Measurements from ENCODE around the gene MYO3B. TPM values are rescaled to one million over a fixed set of nuclear protein-coding genes. Genes with fewer than 3 reads are reported as not detected.

MYO3B gene
- total RNA-seq, 1 experiment from 2014 or later: not detected

DNA sequence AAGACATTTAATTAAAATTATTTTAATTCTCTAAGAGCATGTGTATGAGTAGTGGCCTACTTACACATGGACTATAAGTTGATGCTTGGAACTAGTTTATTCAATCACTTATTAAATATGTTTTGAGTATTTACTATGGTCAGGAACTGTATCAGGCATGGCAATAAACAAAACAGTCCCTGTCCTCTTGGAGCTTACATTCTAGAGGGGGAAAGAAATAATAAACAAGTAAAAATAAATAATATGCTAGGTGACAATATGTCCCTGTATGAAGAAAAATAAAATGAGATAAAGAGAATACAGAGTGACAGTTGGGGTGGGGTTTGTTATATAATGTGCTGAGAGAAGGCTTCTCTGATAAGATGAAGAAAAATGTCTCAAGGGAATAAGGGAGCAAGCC, 74.5 kb downstream of the MYO3B start:
- H3K27me3 Mint-ChIP-seq (ENCODE audit: insufficient read depth, unreplicated experiment): peaks cover 51% of the 10 kb centered on the region
- POLR2A ChIA-PET: no interaction called here
- intact Hi-C loops (cut with micrococcal nuclease): no loop called here

DNA sequence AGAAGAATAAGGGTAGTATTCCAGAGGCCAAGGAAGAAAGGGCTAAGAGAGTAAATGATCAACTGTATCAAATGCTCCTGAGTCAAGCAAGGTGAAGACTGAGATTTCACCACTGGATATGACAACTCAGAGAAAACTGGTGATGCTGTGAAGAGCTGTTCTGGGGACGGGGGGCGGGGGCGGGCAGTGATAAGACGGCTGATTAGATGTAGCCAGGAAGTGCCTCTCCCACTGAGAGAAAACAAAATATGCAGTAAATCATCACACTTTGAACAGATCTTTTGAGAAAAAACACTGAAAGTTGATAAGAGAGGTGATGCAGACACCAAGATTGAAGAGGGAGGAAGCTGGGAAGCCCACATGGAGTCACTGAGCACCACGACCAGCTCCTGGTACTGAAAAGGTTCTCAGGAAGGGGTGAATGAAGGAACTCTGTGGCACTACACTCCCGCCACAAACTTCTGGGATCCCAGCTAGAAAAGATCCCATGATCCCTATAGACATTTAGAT, 75.8 kb downstream of the MYO3B start:
- ChIA-PET POLR2A (no interaction called here), CTCF (interaction anchor here (1.1 to 1.5 kb wide), 2 partner anchors 70 to 107 kb away, joined by 3 read pairs; no protein-coding TSS in a partner anchor)
- TF ChIP-seq, protein P1, sequence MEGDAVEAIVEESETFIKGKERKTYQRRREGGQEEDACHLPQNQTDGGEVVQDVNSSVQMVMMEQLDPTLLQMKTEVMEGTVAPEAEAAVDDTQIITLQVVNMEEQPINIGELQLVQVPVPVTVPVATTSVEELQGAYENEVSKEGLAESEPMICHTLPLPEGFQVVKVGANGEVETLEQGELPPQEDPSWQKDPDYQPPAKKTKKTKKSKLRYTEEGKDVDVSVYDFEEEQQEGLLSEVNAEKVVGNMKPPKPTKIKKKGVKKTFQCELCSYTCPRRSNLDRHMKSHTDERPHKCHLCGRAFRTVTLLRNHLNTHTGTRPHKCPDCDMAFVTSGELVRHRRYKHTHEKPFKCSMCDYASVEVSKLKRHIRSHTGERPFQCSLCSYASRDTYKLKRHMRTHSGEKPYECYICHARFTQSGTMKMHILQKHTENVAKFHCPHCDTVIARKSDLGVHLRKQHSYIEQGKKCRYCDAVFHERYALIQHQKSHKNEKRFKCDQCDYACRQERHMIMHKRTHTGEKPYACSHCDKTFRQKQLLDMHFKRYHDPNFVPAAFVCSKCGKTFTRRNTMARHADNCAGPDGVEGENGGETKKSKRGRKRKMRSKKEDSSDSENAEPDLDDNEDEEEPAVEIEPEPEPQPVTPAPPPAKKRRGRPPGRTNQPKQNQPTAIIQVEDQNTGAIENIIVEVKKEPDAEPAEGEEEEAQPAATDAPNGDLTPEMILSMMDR (IDR thresholded peaks at IDR 0.05; ENCODE audit: unreplicated experiment): no peak
- Mint-ChIP-seq H3K9me3 (ENCODE audit: unreplicated experiment) (no peaks in the 10 kb centered on the region), H3K4me1 (ENCODE audit: insufficient read depth, unreplicated experiment) (peaks cover 12% of the 10 kb centered on the region), H3K36me3 (ENCODE audit: insufficient read depth, unreplicated experiment) (no peaks in the 10 kb centered on the region), H3K27me3 (ENCODE audit: insufficient read depth, unreplicated experiment) (peaks cover 48% of the 10 kb centered on the region), H3K27ac (ENCODE audit: low read depth, unreplicated experiment) (no peak overlapping the region), H3K4me3 (ENCODE audit: unreplicated experiment) (no peak overlapping the region)
- no TSS peak for BruUV-seq (replicated peaks)
- DNase-seq (ENCODE audit: unreplicated experiment): no peak
- intact Hi-C loops (cut with micrococcal nuclease): no loop called here

More for the DNA sequence above, 74.5 kb downstream of the MYO3B start:
- H3K9me3 Mint-ChIP-seq (ENCODE audit: unreplicated experiment): no peaks in the 10 kb centered on the region
- no peak overlapping the region for H3K27ac Mint-ChIP-seq (ENCODE audit: low read depth, unreplicated experiment)
- H3K4me3 Mint-ChIP-seq (ENCODE audit: unreplicated experiment): no peak overlapping the region
- CTCF ChIA-PET: no interaction called here
- DNase-seq (ENCODE audit: unreplicated experiment): no peak
- H3K36me3 Mint-ChIP-seq (ENCODE audit: insufficient read depth, unreplicated experiment): no peaks in the 10 kb centered on the region
- no TSS peak for BruUV-seq (replicated peaks)
- TF ChIP-seq, protein P1 (IDR thresholded peaks at IDR 0.05; ENCODE audit: unreplicated experiment): no peak
- H3K4me1 Mint-ChIP-seq (ENCODE audit: insufficient read depth, unreplicated experiment): peaks cover 12% of the 10 kb centered on the region

DNA sequence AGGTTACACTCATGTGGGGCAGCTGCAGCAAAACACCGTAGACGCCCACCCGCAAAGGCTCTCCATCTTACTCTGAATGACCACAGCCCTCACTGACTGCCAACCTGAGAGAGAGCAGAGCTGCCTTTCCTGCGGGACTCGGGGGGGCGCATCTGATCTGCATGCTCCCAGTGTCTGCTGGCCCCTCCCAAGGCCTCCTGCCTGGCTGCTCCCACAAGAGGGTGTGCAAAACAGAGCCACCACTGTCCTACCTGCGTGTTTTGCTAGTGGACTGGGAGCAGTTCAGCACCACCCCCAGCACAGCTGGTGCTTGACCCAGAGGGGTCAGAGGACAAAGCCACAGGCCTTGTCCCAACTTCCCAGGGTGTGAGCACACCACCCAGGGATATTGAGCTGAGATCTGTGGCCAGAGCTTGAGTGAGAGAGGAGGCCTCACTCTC, 76.4 kb downstream of the MYO3B start:
- no peak for DNase-seq (ENCODE audit: unreplicated experiment)
- Mint-ChIP-seq H3K27ac (ENCODE audit: low read depth, unreplicated experiment) (no peak overlapping the region), H3K4me1 (ENCODE audit: insufficient read depth, unreplicated experiment) (peaks cover 12% of the 10 kb centered on the region), H3K9me3 (ENCODE audit: unreplicated experiment) (no peaks in the 10 kb centered on the region), H3K36me3 (ENCODE audit: insufficient read depth, unreplicated experiment) (no peaks in the 10 kb centered on the region), H3K4me3 (ENCODE audit: unreplicated experiment) (no peak overlapping the region), H3K27me3 (ENCODE audit: insufficient read depth, unreplicated experiment) (peaks cover 43% of the 10 kb centered on the region)
- CTCF ChIA-PET: interaction anchor here (1.1 to 1.5 kb wide), 2 partner anchors 70 to 107 kb away, joined by 3 read pairs; no protein-coding TSS in a partner anchor
- TF ChIP-seq, protein P1 (IDR thresholded peaks at IDR 0.05; ENCODE audit: unreplicated experiment): no peak
- intact Hi-C loops (cut with micrococcal nuclease): no loop called here
- POLR2A ChIA-PET: no interaction called here
- BruUV-seq (replicated peaks): no TSS peak

DNA sequence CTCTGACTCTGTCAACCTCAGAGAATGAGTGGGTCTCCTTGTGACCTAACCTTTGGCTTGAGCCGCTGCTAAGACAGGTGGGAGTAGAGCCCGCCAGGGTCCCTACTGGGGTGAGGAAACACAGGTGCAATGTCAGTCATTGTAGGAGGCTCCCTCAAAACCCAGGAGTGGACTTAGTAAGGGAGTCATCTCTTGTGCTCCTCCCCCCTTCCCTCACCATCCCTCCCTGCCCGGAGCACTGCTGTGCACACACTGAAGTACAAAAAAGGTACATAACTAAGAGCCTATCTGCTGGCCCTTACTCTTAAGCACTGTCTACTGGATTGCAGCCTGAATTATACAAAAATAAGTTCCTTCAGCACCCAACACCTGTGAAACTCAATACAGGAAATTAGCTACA, 77.2 kb downstream of the MYO3B start:
- H3K27ac Mint-ChIP-seq (ENCODE audit: low read depth, unreplicated experiment): peak overlapping the region; percentile 73
- ChIA-PET CTCF (interaction anchor here (0.6 kb wide), 1 partner anchor 13 kb away, joined by 3 read pairs; no protein-coding TSS in a partner anchor), POLR2A (interaction anchor here (1.0 kb wide), 1 partner anchor 12 kb away, joined by 3 read pairs; no protein-coding TSS in a partner anchor)
- H3K36me3 Mint-ChIP-seq (ENCODE audit: insufficient read depth, unreplicated experiment): no peaks in the 10 kb centered on the region
- intact Hi-C loops (cut with micrococcal nuclease): no loop called here
- no TSS peak for BruUV-seq (replicated peaks)
- no peak overlapping the region for H3K4me3 Mint-ChIP-seq (ENCODE audit: unreplicated experiment)
- DNase-seq (ENCODE audit: unreplicated experiment): no peak
- H3K9me3 Mint-ChIP-seq (ENCODE audit: unreplicated experiment): no peaks in the 10 kb centered on the region
- H3K27me3 Mint-ChIP-seq (ENCODE audit: insufficient read depth, unreplicated experiment): peaks cover 35% of the 10 kb centered on the region
- peaks cover 12% of the 10 kb centered on the region for H3K4me1 Mint-ChIP-seq (ENCODE audit: insufficient read depth, unreplicated experiment)
- TF ChIP-seq, protein P1 (IDR thresholded peaks at IDR 0.05; ENCODE audit: unreplicated experiment): no peak
